Testis (tissue), 3 donors: ENCODE measurements around the gene NPM3. TPM values are rescaled to one million over a fixed set of nuclear protein-coding genes. Genes with fewer than 3 reads are reported as not detected.
A peak's percentile ranks its signal among the peaks of the same experiment; 100 is the strongest.

Experiments
- DNase-seq: peaks from one replicate; pipeline ENCODE4 v3.0.0-alpha.2; 2019
- H3K27ac ChIP-seq, 2 donors: fragments of 200-600 bp; sonication (generic); one replicate each; pipeline ENCODE4 v1.5.1; 2019
- H3K27me3 ChIP-seq: fragments of 200-600 bp; sonication (generic); one replicate; pipeline ENCODE4 v1.5.1; 2019
- H3K36me3 ChIP-seq: fragments of 200-600 bp; sonication (generic); one replicate; pipeline ENCODE4 v1.5.1; 2017; ENCODE audit warnings: low read depth; ENCODE audit errors: missing control alignments
- H3K4me1 ChIP-seq: fragments of 200-600 bp; sonication (generic); one replicate; pipeline ENCODE4 v1.5.1; 2019
- H3K4me3 ChIP-seq, 2 donors: fragments of 200-600 bp; sonication (generic); one replicate each; pipeline ENCODE4 v1.5.1; 2017 to 2019
- H3K9me3 ChIP-seq: fragments of 200-600 bp; sonication (generic); one replicate; pipeline ENCODE4 v1.5.1; 2017
- POLR2A ChIP-seq: fragments of 450-650 bp; IDR thresholded peaks from one replicate; pipeline ENCODE4 v1.6.1; 2017; ENCODE audit warnings: antibody characterized with exemption, mild to moderate bottlenecking, moderate library complexity
- WGBS, 2 donors: methylation state at CpG; one replicate each; pipeline ENCODE4 v1.1.5; 2018; 5-methylcytosine and 5-hydroxymethylcytosine counted together
- intact Hi-C: fragments of 100-400 bp; cut with DNase I; formaldehyde crosslinking; loops from one replicate; pipeline ENCODE4 v1.15.1; 2023; ENCODE audit warnings: low total_unique reads
- polyA plus RNA-seq: library from polyadenylated mRNA; stranded (reverse); fragments of 350-450 nt; fragmentation: Illumina TruSeq; extraction: RNeasy Lipid Tissue Mini Kit (QIAGEN cat#74804); gene quantifications from one replicate; pipeline ENCODE4 v1.2.3, GENCODE V29; 2014; ENCODE audit warnings: low read depth, low replicate concordance; ENCODE audit not compliant: insufficient read depth
- total RNA-seq, 2 donors: library from RNA; depleted of rRNA; stranded (reverse); fragments of >200 nt; gene quantifications; one replicate each; pipeline ENCODE4 v1.2.3, GENCODE V29; 2016
- TF ChIP-seq, protein P1 (sequence below), 3 experiments: fragments of 450-650 bp in 2 of 3; fragments of 200-600 bp in 1 of 3; sonication (generic) in 1 of 3; IDR thresholded peaks; one replicate each; pipeline ENCODE4 v1.5.1; 2016 to 2019; ENCODE audit warnings: antibody characterized with exemption in 3 of 3, mild to moderate bottlenecking in 2 of 3, moderate library complexity in 1 of 3

NPM3 gene
- total and polyA plus RNA-seq, 3 donors from 2014 or later, result 38.9 to 64.5 (median 40.9) TPM

DNA sequence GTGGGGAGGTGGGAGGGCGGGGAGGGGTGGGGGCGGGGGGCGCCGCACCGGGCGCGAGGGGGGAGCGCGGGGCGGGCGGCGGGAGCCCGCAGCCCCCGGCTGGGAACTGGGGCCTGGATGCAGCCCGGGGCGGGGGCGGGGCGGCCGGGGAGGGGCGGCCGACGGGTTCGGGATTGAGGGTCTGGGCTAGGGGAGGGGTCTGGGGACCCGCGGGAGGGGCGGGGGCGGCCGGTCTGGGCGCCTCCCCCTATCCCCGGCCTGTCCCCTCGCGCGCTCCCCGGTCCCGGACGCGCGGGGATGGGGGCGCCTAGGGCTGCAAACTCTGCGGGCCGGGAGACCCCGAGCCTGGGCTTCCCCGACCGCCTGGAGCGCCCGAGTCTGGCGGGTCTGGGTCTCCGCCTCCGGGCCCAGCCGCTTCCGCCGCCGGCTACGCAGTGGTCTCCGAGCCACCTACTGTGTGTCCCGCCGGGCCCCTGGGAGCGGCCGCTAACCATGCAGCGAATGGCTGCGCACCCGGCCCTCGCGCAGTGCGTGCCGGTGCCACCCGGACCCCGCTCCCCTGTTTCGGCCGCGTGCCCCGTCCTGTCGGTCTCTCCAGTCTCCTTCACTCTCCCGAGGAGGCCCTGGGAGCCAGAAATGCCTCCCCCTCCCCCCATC lies 7.0 kb downstream of the NPM3 start:
- Histone ChIP-seq H3K27me3 (peaks cover 6% of the 10 kb centered on the region), H3K4me3 (peak overlapping the region in 1 of 2 donors; percentile 29), H3K27ac (no peak overlapping the region), H3K4me1 (peaks cover 25% of the 10 kb centered on the region), H3K36me3 (no peaks in the 10 kb centered on the region), H3K9me3 (no peaks in the 10 kb centered on the region)
- whole genome bisulfite sequencing, 2 donors, result 17 to 18% methylated on average over 33 to 45 of the region's 74 CpGs
- intact Hi-C loops, result no loop called here
- no peak for TF ChIP-seq POLR2A
- TF ChIP-seq, protein P1, sequence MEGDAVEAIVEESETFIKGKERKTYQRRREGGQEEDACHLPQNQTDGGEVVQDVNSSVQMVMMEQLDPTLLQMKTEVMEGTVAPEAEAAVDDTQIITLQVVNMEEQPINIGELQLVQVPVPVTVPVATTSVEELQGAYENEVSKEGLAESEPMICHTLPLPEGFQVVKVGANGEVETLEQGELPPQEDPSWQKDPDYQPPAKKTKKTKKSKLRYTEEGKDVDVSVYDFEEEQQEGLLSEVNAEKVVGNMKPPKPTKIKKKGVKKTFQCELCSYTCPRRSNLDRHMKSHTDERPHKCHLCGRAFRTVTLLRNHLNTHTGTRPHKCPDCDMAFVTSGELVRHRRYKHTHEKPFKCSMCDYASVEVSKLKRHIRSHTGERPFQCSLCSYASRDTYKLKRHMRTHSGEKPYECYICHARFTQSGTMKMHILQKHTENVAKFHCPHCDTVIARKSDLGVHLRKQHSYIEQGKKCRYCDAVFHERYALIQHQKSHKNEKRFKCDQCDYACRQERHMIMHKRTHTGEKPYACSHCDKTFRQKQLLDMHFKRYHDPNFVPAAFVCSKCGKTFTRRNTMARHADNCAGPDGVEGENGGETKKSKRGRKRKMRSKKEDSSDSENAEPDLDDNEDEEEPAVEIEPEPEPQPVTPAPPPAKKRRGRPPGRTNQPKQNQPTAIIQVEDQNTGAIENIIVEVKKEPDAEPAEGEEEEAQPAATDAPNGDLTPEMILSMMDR (IDR thresholded peaks at IDR 0.05), result no peak
- no peak for DNase-seq

DNA sequence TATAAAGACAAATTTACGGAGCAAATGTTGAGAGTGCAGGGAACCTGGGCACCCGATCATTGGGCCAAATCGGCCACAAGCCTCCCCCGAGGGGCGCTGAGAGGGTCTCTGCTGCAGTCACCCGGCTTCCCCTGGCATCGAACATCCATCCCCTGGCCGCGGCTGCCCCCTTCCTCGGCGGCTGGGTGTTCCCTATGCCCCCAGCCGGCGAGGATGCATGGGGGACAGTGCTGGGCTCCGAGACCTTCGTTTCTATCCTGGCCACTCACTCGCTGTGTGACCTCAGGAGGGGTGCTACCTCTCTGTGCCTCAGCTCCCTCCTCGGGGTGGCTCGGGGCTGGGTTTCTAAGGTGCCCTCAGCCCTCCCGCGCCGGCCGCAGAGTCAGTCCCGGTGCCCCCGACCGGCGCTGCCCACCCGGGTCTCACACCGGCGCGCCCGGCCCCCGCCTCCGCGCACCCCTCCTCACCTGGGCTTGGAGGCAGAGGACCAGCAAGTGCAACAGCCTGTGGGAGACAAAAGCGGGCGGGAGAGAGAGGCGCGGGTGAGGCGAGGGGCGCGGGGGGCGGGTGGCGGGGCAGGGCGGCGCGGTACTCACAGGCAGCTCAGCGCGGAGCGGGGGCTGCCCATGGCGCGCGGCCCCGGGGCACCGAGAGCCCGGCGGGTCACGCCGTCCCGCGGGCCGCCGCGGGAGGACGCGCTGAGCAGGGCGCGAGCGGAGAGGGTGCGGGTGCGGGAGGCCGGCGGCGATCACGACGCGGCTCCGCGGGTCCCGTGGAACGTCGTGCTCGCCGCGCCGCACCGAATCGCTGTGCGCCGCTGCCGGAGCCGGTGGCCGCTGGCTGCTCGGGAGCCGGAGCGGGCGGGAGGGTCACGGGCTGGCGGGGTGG lies 7.7 kb downstream of the NPM3 start, which contains the start of gene FGF8:
TSS of gene FGF8 (minus strand) at position 842 of the 888 bp plus-strand sequence. CDS start at position 628, 214 bp downstream.
- Histone ChIP-seq H3K27ac (no peak within 1 kb of the TSS), H3K27me3 (peaks cover 6% of the 10 kb centered on the region), H3K9me3 (no peaks in the 10 kb centered on the region), H3K4me3 (peak within 1 kb of the TSS in 1 of 2 donors; percentile 29), H3K36me3 (no peaks in the 10 kb centered on the region), H3K4me1 (peaks cover 25% of the 10 kb centered on the region)
- 1 to 4% methylated on average over 10 to 56 of the region's 98 CpGs for WGBS, 2 donors
- intact Hi-C loops, result no loop called here
- no peak for TF ChIP-seq POLR2A
- TF ChIP-seq, protein P1 (IDR thresholded peaks at IDR 0.05), result no peak
- DNase-seq, result no peak

DNA sequence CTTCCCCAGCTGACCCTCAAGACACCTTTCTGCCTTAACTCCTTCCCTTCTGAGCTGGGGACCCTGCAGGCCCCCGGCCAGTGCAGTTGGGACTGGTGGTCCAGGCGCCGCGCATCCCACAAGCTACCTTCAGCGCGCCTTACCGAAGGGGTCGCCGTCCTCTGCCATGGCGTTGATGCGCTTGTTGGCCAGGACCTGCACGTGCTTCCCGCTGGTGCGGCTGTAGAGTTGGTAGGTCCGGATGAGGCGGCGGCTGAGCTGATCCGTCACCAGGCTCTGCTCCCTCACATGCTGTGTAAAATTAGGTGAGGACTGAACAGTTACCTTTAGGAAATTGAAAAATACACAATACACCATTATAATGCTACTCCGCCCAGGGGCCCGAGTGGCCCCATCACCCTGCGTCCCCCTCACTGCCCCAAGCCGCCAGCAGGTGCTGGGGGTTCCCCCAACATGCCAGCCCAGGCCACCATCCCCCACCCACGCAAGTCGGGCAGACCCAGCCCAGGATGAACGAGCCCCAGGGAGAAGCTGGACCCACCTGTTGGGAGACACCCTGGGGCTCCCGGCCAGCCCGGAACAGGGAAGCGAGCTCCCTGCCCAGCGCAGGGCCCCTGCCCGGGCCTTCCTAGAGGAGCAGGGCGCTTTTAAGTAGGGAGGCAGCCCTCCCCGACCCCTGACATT lies 8.5 kb downstream of the NPM3 start:
- intact Hi-C loops, result no loop called here
- no peak for DNase-seq
- no peaks in the 10 kb centered on the region for H3K9me3 ChIP-seq
- TF ChIP-seq, protein P1 (IDR thresholded peaks at IDR 0.05), result no peak
- TF ChIP-seq POLR2A, result no peak
- WGBS, 2 donors, result 13 to 19% methylated on average over 8 to 32 of the region's 32 CpGs
- H3K27ac ChIP-seq, result no peak overlapping the region
- H3K36me3 ChIP-seq, result no peaks in the 10 kb centered on the region
- H3K27me3 ChIP-seq, result peaks cover 6% of the 10 kb centered on the region
- peaks cover 20% of the 10 kb centered on the region for H3K4me1 ChIP-seq
- H3K4me3 ChIP-seq, result no peak overlapping the region

DNA sequence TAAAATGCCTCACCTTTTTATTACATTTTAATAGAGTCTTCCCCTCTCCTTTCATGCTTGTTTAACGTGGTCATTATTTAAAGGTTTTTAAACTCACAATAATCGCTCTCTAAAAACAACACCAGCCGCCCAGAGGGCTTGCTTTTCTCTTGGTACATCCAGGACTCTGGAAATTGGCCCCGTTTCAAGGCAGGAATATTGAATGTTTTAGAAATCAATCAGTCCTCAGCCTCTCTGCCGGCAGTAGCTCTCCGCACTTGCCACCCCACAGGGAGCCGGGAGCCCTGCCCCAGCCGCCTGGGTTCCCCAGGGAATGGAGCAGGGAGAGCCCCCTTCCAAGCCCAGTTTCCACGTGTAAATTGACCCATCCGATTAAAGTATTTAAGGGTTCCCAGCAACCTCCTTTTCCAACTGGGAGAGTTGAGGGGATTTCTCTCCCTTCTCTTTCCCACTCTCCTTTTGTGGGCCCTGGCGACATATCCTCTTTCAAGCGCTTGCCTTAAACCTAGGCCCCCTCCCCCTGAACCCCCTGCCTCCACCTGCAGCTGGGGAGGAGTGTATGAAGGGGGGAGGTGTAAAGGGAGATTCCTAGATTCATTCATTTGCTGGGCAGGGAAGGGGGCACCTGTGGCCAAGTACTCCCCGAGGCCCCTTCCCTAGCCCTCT lies 9.2 kb downstream of the NPM3 start:
- H3K27me3 ChIP-seq, result peaks cover 6% of the 10 kb centered on the region
- no peaks in the 10 kb centered on the region for H3K9me3 ChIP-seq
- intact Hi-C loops, result no loop called here
- no peak for DNase-seq
- no peaks in the 10 kb centered on the region for H3K36me3 ChIP-seq
- TF ChIP-seq, protein P1 (IDR thresholded peaks at IDR 0.05), result no peak
- 20 to 32% methylated on average over 13 of the region's 13 CpGs for WGBS, 2 donors
- H3K4me1 ChIP-seq, result peaks cover 13% of the 10 kb centered on the region
- no peak overlapping the region for H3K4me3 ChIP-seq
- no peak overlapping the region for H3K27ac ChIP-seq
